Measurements from ENCODE around the gene SMARCA4.

Gene SMARCA4

GRCh38 chr19:10916602-10917001 is 44.2 kb upstream of the SMARCA4 start:
- TF ChIP-seq, protein P1, sequence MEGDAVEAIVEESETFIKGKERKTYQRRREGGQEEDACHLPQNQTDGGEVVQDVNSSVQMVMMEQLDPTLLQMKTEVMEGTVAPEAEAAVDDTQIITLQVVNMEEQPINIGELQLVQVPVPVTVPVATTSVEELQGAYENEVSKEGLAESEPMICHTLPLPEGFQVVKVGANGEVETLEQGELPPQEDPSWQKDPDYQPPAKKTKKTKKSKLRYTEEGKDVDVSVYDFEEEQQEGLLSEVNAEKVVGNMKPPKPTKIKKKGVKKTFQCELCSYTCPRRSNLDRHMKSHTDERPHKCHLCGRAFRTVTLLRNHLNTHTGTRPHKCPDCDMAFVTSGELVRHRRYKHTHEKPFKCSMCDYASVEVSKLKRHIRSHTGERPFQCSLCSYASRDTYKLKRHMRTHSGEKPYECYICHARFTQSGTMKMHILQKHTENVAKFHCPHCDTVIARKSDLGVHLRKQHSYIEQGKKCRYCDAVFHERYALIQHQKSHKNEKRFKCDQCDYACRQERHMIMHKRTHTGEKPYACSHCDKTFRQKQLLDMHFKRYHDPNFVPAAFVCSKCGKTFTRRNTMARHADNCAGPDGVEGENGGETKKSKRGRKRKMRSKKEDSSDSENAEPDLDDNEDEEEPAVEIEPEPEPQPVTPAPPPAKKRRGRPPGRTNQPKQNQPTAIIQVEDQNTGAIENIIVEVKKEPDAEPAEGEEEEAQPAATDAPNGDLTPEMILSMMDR (IDR thresholded peaks at IDR 0.05; ENCODE audit: insufficient read depth, low read length, poor library complexity, severe bottlenecking) = no peak
- Histone ChIP-seq H3K36me3 (ENCODE audit: control insufficient read depth, insufficient read depth, low read length) (peaks cover 34% of the 10 kb centered on the region), H3K4me3 (replicated peaks; ENCODE audit: low read depth, low read length) (no peak overlapping the region), H3K27me3 (replicated peaks; ENCODE audit: control insufficient read depth, insufficient read depth, low read length) (no peaks in the 10 kb centered on the region)
- DNase-seq (ENCODE audit: extremely low read depth, insufficient read length) = no peak

DNA sequence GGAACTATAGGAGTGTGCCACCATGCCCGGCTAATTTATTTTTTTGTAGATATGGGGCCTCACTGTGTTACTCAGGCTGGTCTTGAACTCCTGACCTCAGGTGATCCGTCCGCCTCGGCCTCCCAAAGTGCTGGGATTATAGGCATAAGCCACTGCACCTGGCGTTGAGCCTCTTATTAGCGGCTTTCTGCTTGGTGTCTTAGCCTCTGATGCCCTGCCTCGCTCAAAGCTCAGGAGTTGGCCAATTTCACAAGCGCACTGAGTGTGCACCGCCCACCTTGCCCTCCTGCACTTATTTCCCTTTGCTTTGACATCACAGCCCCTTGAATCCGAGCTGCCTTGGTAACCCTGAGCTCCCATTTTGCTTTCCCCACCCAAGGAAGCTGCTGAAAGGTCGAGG is 42.5 kb upstream of the SMARCA4 start:
- no peak overlapping the region for H3K4me3 ChIP-seq (replicated peaks; ENCODE audit: low read depth, low read length)
- no peaks in the 10 kb centered on the region for H3K27me3 ChIP-seq (replicated peaks; ENCODE audit: control insufficient read depth, insufficient read depth, low read length)
- H3K36me3 ChIP-seq (ENCODE audit: control insufficient read depth, insufficient read depth, low read length) = peaks cover 33% of the 10 kb centered on the region
- TF ChIP-seq, protein P1 (IDR thresholded peaks at IDR 0.05; ENCODE audit: insufficient read depth, low read length, poor library complexity, severe bottlenecking) = no peak
- DNase-seq (ENCODE audit: extremely low read depth, insufficient read length) = no peak

DNA sequence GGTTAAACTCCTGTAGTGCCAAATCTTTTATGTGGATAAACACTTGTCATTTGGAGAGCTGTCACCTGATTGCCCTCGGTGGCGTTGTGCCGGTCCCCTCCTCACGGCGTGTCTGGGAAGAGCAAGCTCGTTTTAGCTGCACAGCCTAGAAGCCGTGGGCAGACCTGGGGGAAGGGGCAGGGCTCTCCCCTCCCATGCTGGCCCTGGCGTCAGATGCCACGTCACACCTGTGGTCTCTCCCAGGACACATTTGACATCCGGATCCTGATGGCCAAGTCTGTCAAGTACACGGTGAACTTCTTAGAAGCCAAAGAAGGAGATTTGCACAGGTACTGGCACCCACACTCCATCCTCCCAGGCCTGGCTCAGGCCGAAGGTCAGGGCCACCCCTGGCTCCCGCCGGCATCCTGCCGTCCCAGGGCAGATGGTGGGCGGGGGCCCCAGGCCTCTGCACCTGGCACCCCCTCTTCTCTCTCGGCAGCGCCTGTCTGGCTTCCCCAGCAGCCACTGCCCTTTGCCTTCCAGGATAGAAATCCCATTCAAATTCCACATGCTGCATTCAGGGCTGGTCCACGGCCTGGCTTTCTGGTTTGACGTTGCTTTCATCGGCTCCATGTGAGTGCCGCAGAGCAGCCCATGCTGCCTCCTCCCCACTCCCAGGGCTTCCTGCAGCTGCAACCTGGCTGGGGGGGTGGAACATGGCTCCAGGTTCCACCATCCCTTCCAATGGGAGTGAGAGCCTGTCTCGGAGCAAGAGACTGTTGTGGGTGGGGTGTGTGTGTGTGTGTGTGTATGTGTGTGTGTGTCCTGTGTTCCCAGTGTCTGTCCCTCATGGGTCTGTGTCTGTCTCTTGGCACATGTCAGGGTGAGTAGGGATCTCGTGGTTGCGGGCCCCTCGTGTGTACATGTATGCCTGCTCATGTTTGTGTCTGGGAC is 41.2 kb upstream of the SMARCA4 start:
- H3K36me3 ChIP-seq (ENCODE audit: control insufficient read depth, insufficient read depth, low read length) = peaks cover 37% of the 10 kb centered on the region

DNA sequence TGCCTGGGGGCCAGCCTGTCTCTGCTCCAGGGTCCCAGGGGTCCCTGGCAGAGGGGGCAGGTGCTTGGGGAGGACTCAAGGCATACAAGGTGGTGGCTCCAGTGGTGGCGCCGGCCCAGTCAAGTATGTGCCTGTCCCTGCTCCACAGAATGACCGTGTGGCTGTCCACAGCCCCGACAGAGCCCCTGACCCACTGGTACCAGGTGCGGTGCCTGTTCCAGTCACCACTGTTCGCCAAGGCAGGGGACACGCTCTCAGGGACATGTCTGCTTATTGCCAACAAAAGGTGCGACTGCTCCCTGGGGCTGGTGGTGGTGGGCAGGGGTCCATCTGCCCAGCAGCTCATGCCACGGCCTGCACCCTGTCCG is 40.6 kb upstream of the SMARCA4 start:
- no peak overlapping the region for H3K4me3 ChIP-seq (replicated peaks; ENCODE audit: low read depth, low read length)
- H3K27me3 ChIP-seq (replicated peaks; ENCODE audit: control insufficient read depth, insufficient read depth, low read length) = no peaks in the 10 kb centered on the region
- TF ChIP-seq, protein P1 (IDR thresholded peaks at IDR 0.05; ENCODE audit: insufficient read depth, low read length, poor library complexity, severe bottlenecking) = no peak
- DNase-seq (ENCODE audit: extremely low read depth, insufficient read length) = no peak
- H3K36me3 ChIP-seq (ENCODE audit: control insufficient read depth, insufficient read depth, low read length) = peaks cover 35% of the 10 kb centered on the region

More for the DNA sequence above, 41.2 kb upstream of the SMARCA4 start:
- TF ChIP-seq, protein P1 (IDR thresholded peaks at IDR 0.05; ENCODE audit: insufficient read depth, low read length, poor library complexity, severe bottlenecking) = no peak
- no peak overlapping the region for H3K4me3 ChIP-seq (replicated peaks; ENCODE audit: low read depth, low read length)
- DNase-seq (ENCODE audit: extremely low read depth, insufficient read length) = no peak
- no peaks in the 10 kb centered on the region for H3K27me3 ChIP-seq (replicated peaks; ENCODE audit: control insufficient read depth, insufficient read depth, low read length)

- no peak overlapping the region for H3K4me3 ChIP-seq (replicated peaks; ENCODE audit: low read depth, low read length)
- peaks cover 31% of the 10 kb centered on the region for H3K36me3 ChIP-seq (ENCODE audit: control insufficient read depth, insufficient read depth, low read length)
- H3K27me3 ChIP-seq (replicated peaks; ENCODE audit: control insufficient read depth, insufficient read depth, low read length) = no peaks in the 10 kb centered on the region
- TF ChIP-seq, protein P1 (IDR thresholded peaks at IDR 0.05; ENCODE audit: insufficient read depth, low read length, poor library complexity, severe bottlenecking) = no peak
- no peak for DNase-seq (ENCODE audit: extremely low read depth, insufficient read length)
Measured at GRCh38 chr19:10920781-10921180, 40.0 kb upstream of the SMARCA4 start.
